ENCODE measurements around the gene HMGB1.

HMGB1 gene

DNA sequence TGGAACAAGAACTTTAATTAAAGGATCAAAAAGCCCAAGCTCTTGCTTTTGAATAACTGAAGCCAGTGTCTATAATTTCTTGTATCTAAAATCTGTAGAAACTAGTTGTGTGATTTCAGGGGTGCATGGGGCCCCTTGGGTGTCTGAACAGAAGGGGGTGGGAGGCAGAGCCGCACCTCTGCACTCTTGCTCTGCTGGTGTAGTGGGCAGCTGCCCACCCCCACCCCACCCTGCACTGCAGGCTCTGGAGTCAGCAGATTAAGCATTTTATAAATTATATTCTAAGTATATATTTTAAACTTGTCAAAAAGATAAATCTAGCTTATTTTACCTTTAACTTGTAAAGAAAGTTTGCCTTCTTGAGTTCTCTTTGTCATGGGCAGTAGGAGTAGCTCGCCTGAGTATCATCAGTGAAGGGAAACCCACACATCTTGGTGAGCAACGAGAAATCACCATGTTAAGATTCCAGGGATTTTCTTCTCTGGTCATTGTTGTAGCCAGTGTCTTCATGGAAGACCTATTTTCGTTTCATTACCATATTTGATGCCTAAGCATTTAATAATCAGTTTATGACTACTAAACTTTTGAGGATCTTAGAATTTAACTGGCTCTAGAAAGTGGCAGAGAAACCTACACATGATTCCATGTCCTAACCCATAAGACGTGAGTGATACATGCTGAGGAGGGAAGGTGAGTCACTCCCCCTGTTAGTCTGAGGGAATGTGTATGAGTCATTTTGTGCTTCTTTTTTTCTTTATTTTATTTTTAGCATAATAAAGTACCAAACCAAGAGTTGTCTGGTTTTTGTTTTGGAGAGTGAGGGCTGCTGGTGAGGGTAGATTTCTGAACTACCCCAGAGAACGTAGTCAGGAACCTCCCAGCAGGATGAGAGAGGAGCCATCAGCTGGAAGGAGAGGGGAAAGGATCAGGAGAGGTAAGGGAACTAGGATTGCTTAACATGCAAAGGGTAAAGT lies 35.7 kb downstream of the HMGB1 start:
- no peak for DNase-seq

DNA sequence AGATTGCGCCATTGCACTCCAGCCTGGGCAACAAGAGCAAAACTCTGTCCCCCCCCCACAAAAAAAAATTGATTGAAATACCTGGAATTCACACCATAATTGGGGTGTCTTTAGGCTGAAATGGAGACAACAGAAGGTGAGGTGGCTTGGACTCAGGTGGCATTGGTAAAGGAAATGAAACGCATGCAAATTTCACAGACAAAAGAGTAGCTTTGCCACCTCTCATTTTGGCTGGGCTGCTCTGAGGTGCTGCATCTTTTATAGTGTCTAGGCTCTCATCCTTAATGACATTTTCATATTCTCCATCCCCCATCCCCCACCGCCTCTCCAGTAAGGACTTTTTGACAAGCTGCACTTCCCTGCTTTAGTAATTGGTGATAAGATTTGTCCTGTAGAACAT lies 36.5 kb downstream of the HMGB1 start:
- no peak for DNase-seq

- no peak for DNase-seq
Observed at GRCh38 chr13:30423891-30424290, 41.8 kb downstream of the HMGB1 start.

DNA sequence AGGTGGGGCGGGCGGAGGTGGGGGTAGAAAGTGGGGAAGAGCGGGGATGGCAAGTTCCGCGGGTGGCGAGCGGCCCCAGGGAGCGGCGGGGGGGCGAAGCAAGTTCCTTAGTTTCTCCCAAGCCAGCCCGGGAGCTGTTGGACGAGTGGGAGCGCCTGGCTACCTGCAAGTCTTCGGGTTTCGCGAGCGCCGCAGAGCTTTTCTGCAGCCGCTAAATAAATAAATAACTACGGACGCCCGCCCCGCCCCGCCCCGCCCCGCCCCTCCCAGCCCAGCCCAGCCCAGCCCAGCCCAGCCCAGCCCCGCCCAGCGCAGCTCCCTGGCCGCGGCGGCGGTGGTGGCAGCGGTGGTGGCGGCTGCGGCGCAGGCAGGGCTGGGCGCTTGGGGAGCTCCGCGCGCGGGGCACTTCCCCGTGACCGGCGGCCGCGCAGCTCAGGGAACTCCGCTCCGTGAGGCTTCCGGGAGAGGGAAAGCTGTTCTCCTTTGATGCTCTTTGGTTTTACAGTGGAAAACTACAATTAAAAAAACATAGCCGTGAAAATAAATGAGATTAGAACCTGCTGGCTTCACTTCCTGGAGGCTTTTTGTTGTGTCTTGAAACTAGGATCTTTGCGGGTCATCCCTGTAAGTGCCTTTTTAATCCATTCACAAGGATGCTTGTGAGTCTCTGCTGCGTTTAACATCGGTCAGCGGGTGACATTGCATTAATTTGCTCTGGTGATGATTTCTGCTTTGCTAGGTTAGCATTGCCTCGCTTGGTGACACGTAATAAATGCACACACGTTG lies 43.5 kb downstream of the HMGB1 start, which contains the start of gene UBE2L5:
Gene UBE2L5, plus strand, starts transcription at position 440 of the 786 bp plus-strand sequence. CDS start 5,498 bp downstream, outside the sequence.
- peak; percentile 53 to 75 (median 67) for DNase-seq

GRCh38 chr13:30421093-30422053 lies 44.4 kb downstream of the HMGB1 start:
- DNase-seq = peak; percentile 38 to 68 (median 39)

DNA sequence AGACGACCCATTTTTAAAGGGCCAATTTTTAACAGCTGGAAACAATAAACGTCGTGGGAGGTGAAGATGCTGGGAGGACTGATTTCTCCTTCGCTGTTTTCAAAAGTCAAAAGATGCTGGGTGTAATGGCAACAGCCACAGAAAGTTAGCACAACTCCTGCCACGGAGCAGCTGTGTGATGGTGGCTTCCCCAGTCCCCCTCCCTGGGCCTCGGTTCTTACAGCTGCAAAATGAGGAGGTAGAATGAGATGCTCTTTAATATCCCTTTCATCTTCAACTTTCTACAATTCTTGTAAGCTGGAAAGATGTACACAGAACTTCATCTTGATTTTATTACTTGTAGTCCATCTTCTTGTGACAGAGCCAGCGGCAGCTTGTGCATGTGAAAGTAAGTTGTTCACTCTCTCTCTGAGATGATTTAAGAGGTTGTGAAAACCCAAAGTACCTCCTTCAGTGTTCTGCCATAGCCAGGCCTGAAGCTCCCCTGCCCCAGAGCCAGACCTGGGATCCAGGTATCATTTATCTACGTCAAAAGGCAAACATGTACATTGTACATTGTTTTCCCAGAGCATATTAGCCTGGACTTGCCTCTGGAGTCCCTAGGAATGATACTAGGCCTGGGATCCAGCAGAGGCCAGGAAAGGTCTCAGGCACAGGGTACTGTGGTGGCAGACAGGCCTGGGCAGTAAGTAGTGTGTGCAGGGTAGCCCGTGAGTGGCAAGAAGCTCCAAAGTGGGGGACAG lies 46.8 kb downstream of the HMGB1 start:
- DNase-seq = peak in 2 of 3 experiments; percentile 12 to 55

DNA sequence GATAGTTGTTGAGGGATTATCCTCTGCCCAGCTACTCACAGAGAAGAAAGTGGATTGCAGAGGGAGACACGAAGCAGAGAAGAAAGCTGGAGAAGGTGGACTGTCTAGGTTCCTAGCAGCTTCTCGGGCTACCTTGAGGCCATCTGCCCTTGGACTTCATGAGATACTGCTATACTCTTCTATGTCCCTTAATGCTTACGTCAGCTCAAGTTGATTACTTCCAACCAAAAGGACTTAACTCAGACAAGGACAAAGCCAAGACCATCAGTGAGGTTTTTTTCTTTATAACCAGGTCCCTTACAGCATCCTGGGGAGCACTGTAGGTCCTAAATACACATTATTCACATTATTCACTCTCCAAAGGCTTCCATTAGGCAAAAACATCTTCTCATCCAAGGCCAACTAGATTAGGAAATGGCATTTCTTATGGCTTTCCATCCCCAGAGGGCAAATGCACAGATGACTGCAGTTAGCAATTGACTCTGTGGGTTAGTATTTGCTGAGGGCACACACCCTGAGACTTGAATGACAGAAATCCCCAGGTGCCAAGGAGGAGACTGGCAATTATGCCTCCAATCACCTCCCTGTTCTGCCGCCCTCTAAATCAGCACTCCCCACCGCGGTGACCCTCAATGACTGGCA lies 47.5 kb downstream of the HMGB1 start:
- DNase-seq = peak in 2 of 3 experiments; percentile 61 to 89

DNA sequence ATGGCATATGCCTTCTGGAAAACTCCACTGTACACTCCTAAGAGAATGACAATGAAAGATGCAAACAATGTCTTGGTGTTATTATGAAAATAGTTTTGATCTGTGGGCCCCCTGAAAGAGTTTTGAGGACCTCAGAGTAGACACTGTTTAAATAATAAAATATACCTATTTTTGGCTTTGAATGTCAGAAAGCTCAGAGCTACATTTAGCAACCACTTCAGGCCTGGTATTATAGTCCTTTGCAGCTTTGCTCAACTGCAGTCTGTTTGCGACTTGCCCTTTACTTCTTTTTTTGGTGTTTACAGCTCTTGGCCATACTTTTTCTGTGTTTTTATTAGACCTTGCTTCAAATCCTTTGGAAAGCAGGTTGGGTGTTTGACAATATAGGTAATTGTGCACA lies 49.3 kb downstream of the HMGB1 start:
- no peak for DNase-seq

- DNase-seq = no peak
Observed at GRCh38 chr13:30415430-30416030, 50.2 kb downstream of the HMGB1 start.

DNA sequence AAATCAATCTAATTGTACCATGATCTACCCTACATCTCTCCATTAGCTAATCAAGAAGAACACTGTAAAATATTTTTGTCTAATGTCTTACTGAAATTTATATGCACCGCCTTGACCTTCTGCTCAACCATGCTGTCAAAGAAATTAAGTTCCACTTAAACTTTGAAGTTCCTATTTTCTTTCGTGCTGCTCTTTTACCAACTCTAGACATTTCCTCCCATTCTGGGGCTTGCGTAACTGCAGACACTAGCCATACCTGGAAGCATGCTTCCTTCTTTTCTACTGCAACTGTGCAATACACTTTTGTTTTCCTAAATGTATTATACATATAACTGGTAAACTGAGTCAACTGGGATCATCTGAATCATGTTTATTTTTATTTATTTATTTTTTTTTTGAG lies 51.9 kb downstream of the HMGB1 start:
- no peak for DNase-seq

DNA sequence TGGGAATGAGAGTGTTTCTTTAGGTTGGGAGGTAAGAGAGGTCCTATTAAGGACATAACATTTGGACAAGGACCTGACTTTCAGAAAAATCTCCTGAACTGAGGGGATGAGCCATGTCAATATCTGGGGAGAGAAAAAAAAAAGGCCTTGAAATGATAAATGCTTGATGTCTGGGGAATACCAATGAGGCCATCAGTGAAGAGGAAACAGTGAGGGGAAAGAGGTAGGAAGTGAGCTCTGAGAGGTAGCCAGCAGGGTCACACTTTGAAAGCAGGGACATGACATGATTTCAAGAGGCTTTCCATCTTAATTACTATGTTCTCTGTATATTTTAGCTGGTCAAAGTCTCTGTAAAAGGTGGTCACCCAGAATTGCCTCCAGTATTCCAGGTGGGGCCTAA lies 53.4 kb downstream of the HMGB1 start:
- DNase-seq = peak in 1 of 3 experiments; percentile 7

- DNase-seq = no peak
Observed at GRCh38 chr13:30410705-30411125, 55.0 kb downstream of the HMGB1 start.

- DNase-seq = no peak
Observed at GRCh38 chr13:30409886-30410704, 55.6 kb downstream of the HMGB1 start.

DNA sequence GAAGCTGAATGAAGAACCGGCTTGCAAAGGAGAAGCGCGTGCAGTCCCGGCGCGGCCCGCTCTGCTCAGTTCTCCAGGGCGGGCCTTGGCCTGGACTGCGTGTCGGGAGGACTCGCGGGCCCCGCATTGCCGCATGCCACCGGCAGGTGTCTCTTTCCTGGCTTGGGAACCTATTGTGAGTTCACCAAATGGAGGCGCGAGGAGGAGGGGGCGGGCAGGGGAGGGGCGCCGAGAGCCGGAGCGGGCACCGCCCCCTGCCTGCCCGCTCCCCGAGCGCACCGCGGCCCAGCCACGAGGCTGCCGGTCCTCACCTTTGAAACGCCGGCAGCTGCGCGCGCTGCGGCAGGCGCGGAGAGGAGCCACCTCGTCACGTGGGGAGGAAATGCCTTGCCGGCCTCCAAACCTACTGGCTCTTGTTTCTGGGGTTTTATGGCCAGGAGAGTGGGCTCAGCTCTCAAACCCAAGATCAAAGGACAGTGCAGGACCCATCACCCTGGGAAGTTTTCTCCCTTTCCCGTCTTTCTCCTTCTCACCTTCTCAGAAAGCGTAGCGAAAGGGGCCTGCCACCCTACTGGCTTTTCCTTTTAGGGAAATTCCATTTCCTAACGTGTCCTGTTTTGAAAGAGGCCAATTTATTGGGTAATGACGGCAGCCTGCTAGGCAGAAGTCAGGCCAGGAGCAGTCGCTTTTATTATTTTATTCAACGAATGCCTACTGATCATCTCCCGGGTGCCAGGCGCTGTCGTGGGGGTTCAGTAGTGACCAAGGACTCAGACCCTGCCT lies 57.2 kb downstream of the HMGB1 start:
- peak in 1 of 3 experiments; percentile 66 for DNase-seq

- no peak for DNase-seq
Observed at GRCh38 chr13:30406779-30407416, 58.8 kb downstream of the HMGB1 start.
